Ishikawa (cell line): ENCODE results near the gene PRKAR2B.

Experiments
- CEBPB ChIP-seq: IDR thresholded peaks from 2 replicates; pipeline ENCODE4 v1.6.1; 2012
- CREB1 ChIP-seq: IDR thresholded peaks from 2 replicates; pipeline ENCODE4 v1.6.1; 2012; ENCODE audit warnings: low read depth
- EGR1 ChIP-seq: IDR thresholded peaks from 2 replicates; pipeline ENCODE4 v1.6.1; 2012
- FOXM1 ChIP-seq: IDR thresholded peaks from 2 replicates; pipeline ENCODE4 v1.6.1; 2012; ENCODE audit warnings: low read depth, borderline replicate concordance
- MAX ChIP-seq: IDR thresholded peaks from 2 replicates; pipeline ENCODE4 v1.6.1; 2012
- NFIC ChIP-seq: IDR thresholded peaks from 2 replicates; pipeline ENCODE4 v1.6.1; 2012
- RAD21 ChIP-seq: IDR thresholded peaks from 2 replicates; pipeline ENCODE4 v1.6.1; 2012; ENCODE audit warnings: low read depth
- REST ChIP-seq: IDR thresholded peaks from 2 replicates; pipeline ENCODE4 v1.6.1; 2012; ENCODE audit warnings: low read depth, mild to moderate bottlenecking
- TAF1 ChIP-seq: IDR thresholded peaks from 2 replicates; pipeline ENCODE4 v1.6.1; 2012; ENCODE audit warnings: low read depth, mild to moderate bottlenecking
- YY1 ChIP-seq: IDR thresholded peaks from 2 replicates; pipeline ENCODE4 v1.6.1; 2012; ENCODE audit warnings: low read depth

GRCh38 chr7:107169120-107170050 lies 124.9 kb downstream of the PRKAR2B start:
- TF ChIP-seq TAF1 (peak; percentile 33; the same call in 1 of the 2 replicates), NFIC (peak; percentile 72), REST (no peak), CREB1 (peak; percentile 21; the same call in 1 of the 2 replicates), MAX (peak; percentile 74; the same call in 1 of the 2 replicates), CEBPB (peak; percentile 90), EGR1 (no peak), FOXM1 (peak; percentile 30; the same call in 1 of the 2 replicates), RAD21 (no peak), YY1 (peak; percentile 57; the same call in 1 of the 2 replicates)
